GM23338 (cell line): ENCODE measurements around the gene RELL1. TPM values are rescaled to one million over a fixed set of nuclear protein-coding genes. Genes with fewer than 3 reads are reported as not detected.

Experiments used
- ATAC-seq: fragments of 200-7000 bp; cut with Tn5 transposase; 3 replicates; pipeline ENCODE4 v1.9.1; 2020
- DNase-seq: peaks from one replicate; pipeline ENCODE4 v3.0.0-alpha.2; 2015; ENCODE audit warnings: low spot score
- H2AFZ ChIP-seq: fragments of 200-600 bp; sonication (generic); 2 replicates; pipeline ENCODE4 v1.8.0; 2016; ENCODE audit warnings: antibody characterized with exemption, mild to moderate bottlenecking, moderate library complexity
- H3F3A ChIP-seq: fragments of 200-600 bp; sonication (generic); replicated peaks from 2 replicates; pipeline ENCODE4 v1.8.0; 2017; ENCODE audit warnings: antibody characterized with exemption, mixed run types, low read depth
- H3K27ac ChIP-seq: fragments of 200-600 bp; sonication (generic); 2 replicates; pipeline ENCODE4 v1.6.1; 2016; ENCODE audit warnings: low read depth
- H3K27me3 ChIP-seq: fragments of 200-600 bp; sonication (generic); 2 replicates; pipeline ENCODE4 v1.8.0; 2016; ENCODE audit warnings: mild to moderate bottlenecking, mixed run types, moderate library complexity; ENCODE audit not compliant: insufficient read depth
- H3K36me3 ChIP-seq: fragments of 200-600 bp; sonication (generic); 2 replicates; pipeline ENCODE4 v1.8.0; 2016; ENCODE audit warnings: mild to moderate bottlenecking; ENCODE audit not compliant: insufficient read depth
- H3K4me1 ChIP-seq: fragments of 200-600 bp; sonication (generic); 2 replicates; pipeline ENCODE4 v1.8.0; 2016; ENCODE audit warnings: mild to moderate bottlenecking, moderate library complexity; ENCODE audit not compliant: insufficient read depth
- H3K4me2 ChIP-seq: fragments of 200-600 bp; sonication (generic); 2 replicates; pipeline ENCODE4 v1.7.1; 2017; ENCODE audit warnings: mixed run types
- H3K4me3 ChIP-seq: fragments of 200-600 bp; sonication (generic); 2 replicates; pipeline ENCODE4 v1.6.1; 2016; ENCODE audit warnings: mixed run types
- H3K79me2 ChIP-seq: fragments of 200-600 bp; sonication (generic); replicated peaks from 2 replicates; pipeline ENCODE4 v1.8.0; 2017; ENCODE audit warnings: mild to moderate bottlenecking; ENCODE audit not compliant: insufficient read depth
- H3K9me2 ChIP-seq: fragments of 200-600 bp; sonication (generic); 2 replicates; pipeline ENCODE4 v1.8.0; 2017; ENCODE audit not compliant: insufficient read depth
- H4K20me1 ChIP-seq: fragments of 200-600 bp; sonication (generic); replicated peaks from 2 replicates; pipeline ENCODE4 v1.8.0; 2017; ENCODE audit warnings: mild to moderate bottlenecking; ENCODE audit not compliant: insufficient read depth
- H3K27ac Mint-ChIP-seq: 2 replicates; pipeline ENCODE4 v1.8.0; 2020; ENCODE audit warnings: inconsistent platforms, mild to moderate bottlenecking, moderate library complexity, mixed read lengths
- H3K27me3 Mint-ChIP-seq: 3 replicates; pipeline ENCODE4 v1.8.0; 2022; ENCODE audit warnings: low read depth, mild to moderate bottlenecking, moderate library complexity, mixed read lengths, inconsistent platforms; ENCODE audit not compliant: insufficient read depth, poor library complexity
- H3K36me3 Mint-ChIP-seq: 3 replicates; pipeline ENCODE4 v1.8.0; 2021; ENCODE audit warnings: low read depth, mild to moderate bottlenecking, inconsistent platforms, moderate library complexity, mixed read lengths
- H3K4me1 Mint-ChIP-seq: 3 replicates; pipeline ENCODE4 v1.8.0; 2020; ENCODE audit warnings: mild to moderate bottlenecking, inconsistent platforms, mixed read lengths
- H3K4me3 Mint-ChIP-seq: 3 replicates; pipeline ENCODE4 v1.8.0; 2021; ENCODE audit warnings: moderate library complexity, mild to moderate bottlenecking, inconsistent platforms, mixed read lengths
- H3K9me3 Mint-ChIP-seq: 3 replicates; pipeline ENCODE4 v1.8.0; 2020; ENCODE audit warnings: moderate library complexity, mild to moderate bottlenecking, inconsistent platforms, mixed read lengths
- CREB1 ChIP-seq: fragments of 250-450 bp; sonication (Bioruptor Pico); IDR thresholded peaks from 2 replicates; pipeline ENCODE4 v1.5.0; 2020; ENCODE audit warnings: low read depth, mild to moderate bottlenecking, moderate library complexity
- EZH2 ChIP-seq: fragments of 200-600 bp; sonication (generic); IDR thresholded peaks from one replicate; pipeline ENCODE4 v1.8.0; 2017; ENCODE audit warnings: antibody characterized with exemption, mild to moderate bottlenecking, low read depth; ENCODE audit not compliant: unreplicated experiment
- EZH2phosphoT487 ChIP-seq: fragments of 200-600 bp; sonication (generic); IDR thresholded peaks from one replicate; pipeline ENCODE4 v1.8.1; 2018; ENCODE audit warnings: antibody characterized with exemption; ENCODE audit not compliant: unreplicated experiment
- JUNB ChIP-seq: IDR thresholded peaks from one replicate; pipeline ENCODE4 v1.6.1; 2016; ENCODE audit warnings: antibody characterized with exemption; ENCODE audit not compliant: unreplicated experiment
- NANOG ChIP-seq: IDR thresholded peaks from 2 replicates; pipeline ENCODE4 v1.6.1; 2016; ENCODE audit warnings: antibody characterized with exemption, borderline replicate concordance
- POLR2AphosphoS5 ChIP-seq: IDR thresholded peaks from 2 replicates; pipeline ENCODE4 v1.6.1; 2016; ENCODE audit warnings: antibody characterized with exemption, low read depth
- STAT1 ChIP-seq: IDR thresholded peaks from one replicate; pipeline ENCODE4 v1.6.1; 2016; ENCODE audit warnings: antibody characterized with exemption; ENCODE audit not compliant: unreplicated experiment
- ZNF114 ChIP-seq: fragments of 250-450 bp; sonication (Bioruptor Pico); IDR thresholded peaks from 2 replicates; pipeline ENCODE4 v1.5.0; 2020; ENCODE audit warnings: mild to moderate bottlenecking, moderate library complexity
- ZNF331 ChIP-seq: fragments of 250-450 bp; sonication (Bioruptor Pico); IDR thresholded peaks from 2 replicates; pipeline ENCODE4 v1.5.0; 2020; ENCODE audit warnings: low read depth, mild to moderate bottlenecking, moderate library complexity
- polyA plus RNA-seq: library from polyadenylated mRNA; unstranded; fragments of >200 nt; fragmentation: Nextera tagmentation; extraction: Ambion mirVana; gene quantifications from 2 replicates; pipeline ENCODE4 v1.2.1, GENCODE V29; 2016
- total RNA-seq: library from RNA; depleted of rRNA; stranded (reverse); fragments of >200 nt; shearing (Covaris generic); gene quantifications from 2 replicates; pipeline ENCODE4 v1.2.3, GENCODE V29; 2014
- TF ChIP-seq, protein P1 (sequence below), 2 experiments: fragments of 200-600 bp in 1 of 2; sonication (generic) in 1 of 2; conservative IDR thresholded peaks; 2 replicates each; pipeline versions ENCODE4 v1.5.1 to v1.6.1; 2016 to 2017; ENCODE audit warnings: antibody characterized with exemption in 2 of 2, low read depth in 2 of 2, mild to moderate bottlenecking in 2 of 2, moderate library complexity in 1 of 2
- TF ChIP-seq, protein P2 (sequence below): IDR thresholded peaks from one replicate; pipeline ENCODE4 v1.6.1; 2018; ENCODE audit warnings: antibody characterized with exemption; ENCODE audit not compliant: unreplicated experiment
- TF ChIP-seq, protein P3 (sequence below): IDR thresholded peaks from 2 replicates; pipeline ENCODE4 v1.6.1; 2016; ENCODE audit warnings: antibody characterized with exemption
- TF ChIP-seq, protein P4 (sequence below): fragments of 250-450 bp; sonication (Bioruptor Pico); IDR thresholded peaks from 2 replicates; pipeline ENCODE4 v1.5.0; 2020; ENCODE audit warnings: mild to moderate bottlenecking, moderate library complexity

The RELL1 gene
- total and polyA plus RNA-seq, 2 experiments from 2014 or later = 2.8 to 28.5 TPM

DNA sequence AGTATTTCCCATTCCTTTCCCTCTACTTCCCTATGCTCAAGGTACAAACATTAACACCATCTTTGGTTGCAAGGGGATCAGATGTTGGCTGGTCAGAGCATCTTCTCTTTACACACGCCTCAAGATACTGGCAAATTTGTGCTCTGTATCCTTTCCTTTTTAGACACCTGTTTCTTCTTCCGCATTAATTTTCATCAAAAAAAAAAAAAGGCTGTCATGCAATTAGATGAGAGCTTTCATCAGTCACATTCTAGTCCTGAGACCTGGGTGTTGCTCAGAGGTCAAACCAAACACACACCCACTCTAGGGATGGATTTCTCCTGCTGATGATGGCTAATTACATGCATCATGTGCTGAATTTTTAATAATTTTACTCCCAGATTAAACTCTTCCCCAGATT is 2.0 kb downstream of the RELL1 start:
- H3K27ac ChIP-seq = no peak overlapping the region

More for the DNA sequence above, 2.0 kb downstream of the RELL1 start:
- Histone ChIP-seq H3K4me3 (no peak overlapping the region), H3K36me3 (no peaks in the 10 kb centered on the region), H3F3A (no peaks in the 10 kb centered on the region), H3K27me3 (peaks cover 24% of the 10 kb centered on the region), H3K4me1 (peaks cover 22% of the 10 kb centered on the region), H3K4me2 (no peak overlapping the region), H3K79me2 (peaks cover 49% of the 10 kb centered on the region), H2AFZ (no peak overlapping the region), H3K9me2 (no peaks in the 10 kb centered on the region), H4K20me1 (peaks cover 9% of the 10 kb centered on the region)
- no peak for DNase-seq
- Mint-ChIP-seq H3K4me1 (peaks cover 27% of the 10 kb centered on the region), H3K27ac (no peak overlapping the region), H3K36me3 (peaks cover 17% of the 10 kb centered on the region), H3K4me3 (no peak overlapping the region), H3K27me3 (peaks cover 15% of the 10 kb centered on the region), H3K9me3 (no peaks in the 10 kb centered on the region)
- ATAC-seq = no peak
- TF ChIP-seq STAT1 = no peak
- TF ChIP-seq ZNF331 (CRISPR knock-in tag) = no peak
- TF ChIP-seq, protein P1, sequence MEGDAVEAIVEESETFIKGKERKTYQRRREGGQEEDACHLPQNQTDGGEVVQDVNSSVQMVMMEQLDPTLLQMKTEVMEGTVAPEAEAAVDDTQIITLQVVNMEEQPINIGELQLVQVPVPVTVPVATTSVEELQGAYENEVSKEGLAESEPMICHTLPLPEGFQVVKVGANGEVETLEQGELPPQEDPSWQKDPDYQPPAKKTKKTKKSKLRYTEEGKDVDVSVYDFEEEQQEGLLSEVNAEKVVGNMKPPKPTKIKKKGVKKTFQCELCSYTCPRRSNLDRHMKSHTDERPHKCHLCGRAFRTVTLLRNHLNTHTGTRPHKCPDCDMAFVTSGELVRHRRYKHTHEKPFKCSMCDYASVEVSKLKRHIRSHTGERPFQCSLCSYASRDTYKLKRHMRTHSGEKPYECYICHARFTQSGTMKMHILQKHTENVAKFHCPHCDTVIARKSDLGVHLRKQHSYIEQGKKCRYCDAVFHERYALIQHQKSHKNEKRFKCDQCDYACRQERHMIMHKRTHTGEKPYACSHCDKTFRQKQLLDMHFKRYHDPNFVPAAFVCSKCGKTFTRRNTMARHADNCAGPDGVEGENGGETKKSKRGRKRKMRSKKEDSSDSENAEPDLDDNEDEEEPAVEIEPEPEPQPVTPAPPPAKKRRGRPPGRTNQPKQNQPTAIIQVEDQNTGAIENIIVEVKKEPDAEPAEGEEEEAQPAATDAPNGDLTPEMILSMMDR (conservative IDR thresholded peaks at IDR 0.05; ENCODE audit: low read depth in 2 of 2) = no peak
- TF ChIP-seq, protein P2, sequence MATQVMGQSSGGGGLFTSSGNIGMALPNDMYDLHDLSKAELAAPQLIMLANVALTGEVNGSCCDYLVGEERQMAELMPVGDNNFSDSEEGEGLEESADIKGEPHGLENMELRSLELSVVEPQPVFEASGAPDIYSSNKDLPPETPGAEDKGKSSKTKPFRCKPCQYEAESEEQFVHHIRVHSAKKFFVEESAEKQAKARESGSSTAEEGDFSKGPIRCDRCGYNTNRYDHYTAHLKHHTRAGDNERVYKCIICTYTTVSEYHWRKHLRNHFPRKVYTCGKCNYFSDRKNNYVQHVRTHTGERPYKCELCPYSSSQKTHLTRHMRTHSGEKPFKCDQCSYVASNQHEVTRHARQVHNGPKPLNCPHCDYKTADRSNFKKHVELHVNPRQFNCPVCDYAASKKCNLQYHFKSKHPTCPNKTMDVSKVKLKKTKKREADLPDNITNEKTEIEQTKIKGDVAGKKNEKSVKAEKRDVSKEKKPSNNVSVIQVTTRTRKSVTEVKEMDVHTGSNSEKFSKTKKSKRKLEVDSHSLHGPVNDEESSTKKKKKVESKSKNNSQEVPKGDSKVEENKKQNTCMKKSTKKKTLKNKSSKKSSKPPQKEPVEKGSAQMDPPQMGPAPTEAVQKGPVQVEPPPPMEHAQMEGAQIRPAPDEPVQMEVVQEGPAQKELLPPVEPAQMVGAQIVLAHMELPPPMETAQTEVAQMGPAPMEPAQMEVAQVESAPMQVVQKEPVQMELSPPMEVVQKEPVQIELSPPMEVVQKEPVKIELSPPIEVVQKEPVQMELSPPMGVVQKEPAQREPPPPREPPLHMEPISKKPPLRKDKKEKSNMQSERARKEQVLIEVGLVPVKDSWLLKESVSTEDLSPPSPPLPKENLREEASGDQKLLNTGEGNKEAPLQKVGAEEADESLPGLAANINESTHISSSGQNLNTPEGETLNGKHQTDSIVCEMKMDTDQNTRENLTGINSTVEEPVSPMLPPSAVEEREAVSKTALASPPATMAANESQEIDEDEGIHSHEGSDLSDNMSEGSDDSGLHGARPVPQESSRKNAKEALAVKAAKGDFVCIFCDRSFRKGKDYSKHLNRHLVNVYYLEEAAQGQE = no peak
- no peak for TF ChIP-seq ZNF114
- no peak for TF ChIP-seq EZH2phosphoT487
- TF ChIP-seq CREB1 (CRISPR knock-in tag) = no peak
- TF ChIP-seq NANOG = no peak
- TF ChIP-seq POLR2AphosphoS5 = no peak
- TF ChIP-seq EZH2 = no peak
- TF ChIP-seq, protein P3, sequence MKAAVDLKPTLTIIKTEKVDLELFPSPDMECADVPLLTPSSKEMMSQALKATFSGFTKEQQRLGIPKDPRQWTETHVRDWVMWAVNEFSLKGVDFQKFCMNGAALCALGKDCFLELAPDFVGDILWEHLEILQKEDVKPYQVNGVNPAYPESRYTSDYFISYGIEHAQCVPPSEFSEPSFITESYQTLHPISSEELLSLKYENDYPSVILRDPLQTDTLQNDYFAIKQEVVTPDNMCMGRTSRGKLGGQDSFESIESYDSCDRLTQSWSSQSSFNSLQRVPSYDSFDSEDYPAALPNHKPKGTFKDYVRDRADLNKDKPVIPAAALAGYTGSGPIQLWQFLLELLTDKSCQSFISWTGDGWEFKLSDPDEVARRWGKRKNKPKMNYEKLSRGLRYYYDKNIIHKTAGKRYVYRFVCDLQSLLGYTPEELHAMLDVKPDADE = no peak
- TF ChIP-seq, protein P4, sequence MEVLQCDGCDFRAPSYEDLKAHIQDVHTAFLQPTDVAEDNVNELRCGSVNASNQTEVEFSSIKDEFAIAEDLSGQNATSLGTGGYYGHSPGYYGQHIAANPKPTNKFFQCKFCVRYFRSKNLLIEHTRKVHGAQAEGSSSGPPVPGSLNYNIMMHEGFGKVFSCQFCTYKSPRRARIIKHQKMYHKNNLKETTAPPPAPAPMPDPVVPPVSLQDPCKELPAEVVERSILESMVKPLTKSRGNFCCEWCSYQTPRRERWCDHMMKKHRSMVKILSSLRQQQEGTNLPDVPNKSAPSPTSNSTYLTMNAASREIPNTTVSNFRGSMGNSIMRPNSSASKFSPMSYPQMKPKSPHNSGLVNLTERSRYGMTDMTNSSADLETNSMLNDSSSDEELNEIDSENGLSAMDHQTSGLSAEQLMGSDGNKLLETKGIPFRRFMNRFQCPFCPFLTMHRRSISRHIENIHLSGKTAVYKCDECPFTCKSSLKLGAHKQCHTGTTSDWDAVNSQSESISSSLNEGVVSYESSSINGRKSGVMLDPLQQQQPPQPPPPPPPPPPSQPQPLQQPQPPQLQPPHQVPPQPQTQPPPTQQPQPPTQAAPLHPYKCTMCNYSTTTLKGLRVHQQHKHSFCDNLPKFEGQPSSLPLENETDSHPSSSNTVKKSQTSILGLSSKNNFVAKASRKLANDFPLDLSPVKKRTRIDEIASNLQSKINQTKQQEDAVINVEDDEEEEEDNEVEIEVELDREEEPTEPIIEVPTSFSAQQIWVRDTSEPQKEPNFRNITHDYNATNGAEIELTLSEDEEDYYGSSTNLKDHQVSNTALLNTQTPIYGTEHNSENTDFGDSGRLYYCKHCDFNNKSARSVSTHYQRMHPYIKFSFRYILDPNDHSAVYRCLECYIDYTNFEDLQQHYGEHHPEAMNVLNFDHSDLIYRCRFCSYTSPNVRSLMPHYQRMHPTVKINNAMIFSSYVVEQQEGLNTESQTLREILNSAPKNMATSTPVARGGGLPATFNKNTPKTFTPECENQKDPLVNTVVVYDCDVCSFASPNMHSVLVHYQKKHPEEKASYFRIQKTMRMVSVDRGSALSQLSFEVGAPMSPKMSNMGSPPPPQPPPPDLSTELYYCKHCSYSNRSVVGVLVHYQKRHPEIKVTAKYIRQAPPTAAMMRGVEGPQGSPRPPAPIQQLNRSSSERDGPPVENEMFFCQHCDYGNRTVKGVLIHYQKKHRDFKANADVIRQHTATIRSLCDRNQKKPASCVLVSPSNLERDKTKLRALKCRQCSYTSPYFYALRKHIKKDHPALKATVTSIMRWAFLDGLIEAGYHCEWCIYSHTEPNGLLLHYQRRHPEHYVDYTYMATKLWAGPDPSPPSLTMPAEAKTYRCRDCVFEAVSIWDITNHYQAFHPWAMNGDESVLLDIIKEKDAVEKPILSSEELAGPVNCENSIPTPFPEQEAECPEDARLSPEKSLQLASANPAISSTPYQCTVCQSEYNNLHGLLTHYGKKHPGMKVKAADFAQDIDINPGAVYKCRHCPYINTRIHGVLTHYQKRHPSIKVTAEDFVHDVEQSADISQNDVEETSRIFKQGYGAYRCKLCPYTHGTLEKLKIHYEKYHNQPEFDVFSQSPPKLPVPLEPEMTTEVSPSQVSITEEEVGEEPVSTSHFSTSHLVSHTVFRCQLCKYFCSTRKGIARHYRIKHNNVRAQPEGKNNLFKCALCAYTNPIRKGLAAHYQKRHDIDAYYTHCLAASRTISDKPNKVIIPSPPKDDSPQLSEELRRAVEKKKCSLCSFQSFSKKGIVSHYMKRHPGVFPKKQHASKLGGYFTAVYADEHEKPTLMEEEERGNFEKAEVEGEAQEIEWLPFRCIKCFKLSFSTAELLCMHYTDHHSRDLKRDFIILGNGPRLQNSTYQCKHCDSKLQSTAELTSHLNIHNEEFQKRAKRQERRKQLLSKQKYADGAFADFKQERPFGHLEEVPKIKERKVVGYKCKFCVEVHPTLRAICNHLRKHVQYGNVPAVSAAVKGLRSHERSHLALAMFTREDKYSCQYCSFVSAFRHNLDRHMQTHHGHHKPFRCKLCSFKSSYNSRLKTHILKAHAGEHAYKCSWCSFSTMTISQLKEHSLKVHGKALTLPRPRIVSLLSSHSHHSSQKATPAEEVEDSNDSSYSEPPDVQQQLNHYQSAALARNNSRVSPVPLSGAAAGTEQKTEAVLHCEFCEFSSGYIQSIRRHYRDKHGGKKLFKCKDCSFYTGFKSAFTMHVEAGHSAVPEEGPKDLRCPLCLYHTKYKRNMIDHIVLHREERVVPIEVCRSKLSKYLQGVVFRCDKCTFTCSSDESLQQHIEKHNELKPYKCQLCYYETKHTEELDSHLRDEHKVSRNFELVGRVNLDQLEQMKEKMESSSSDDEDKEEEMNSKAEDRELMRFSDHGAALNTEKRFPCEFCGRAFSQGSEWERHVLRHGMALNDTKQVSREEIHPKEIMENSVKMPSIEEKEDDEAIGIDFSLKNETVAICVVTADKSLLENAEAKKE (CRISPR knock-in tag) = no peak
- TF ChIP-seq JUNB = no peak
